ACC112 (cell line): ENCODE measurements around the gene PITX2.

Source experiments
- H2AFZ ChIP-seq: fragments of 200-600 bp; sonication (generic); one replicate; pipeline ENCODE4 v1.6.0; 2017; ENCODE audit warnings: antibody characterized with exemption, low read length; ENCODE audit not compliant: unreplicated experiment
- H3K27ac ChIP-seq: fragments of 200-600 bp; sonication (generic); 2 replicates; pipeline ENCODE4 v1.5.1; 2014; ENCODE audit warnings: low read depth, mild to moderate bottlenecking, antibody characterized with exemption, low read length, moderate library complexity
- H3K27me3 ChIP-seq: fragments of 200-600 bp; sonication (generic); 2 replicates; pipeline ENCODE4 v1.6.1; 2014; ENCODE audit warnings: mild to moderate bottlenecking, antibody characterized with exemption, low read length, moderate library complexity, mixed read lengths; ENCODE audit not compliant: insufficient read depth
- H3K36me3 ChIP-seq: fragments of 200-600 bp; sonication (generic); 2 replicates; pipeline ENCODE4 v1.6.1; 2016; ENCODE audit warnings: mild to moderate bottlenecking, antibody characterized with exemption, low read length, moderate library complexity, mixed read lengths; ENCODE audit not compliant: insufficient read depth
- H3K4me1 ChIP-seq: fragments of 200-600 bp; sonication (generic); one replicate; pipeline ENCODE4 v1.6.1; 2016; ENCODE audit warnings: low read length, mixed read lengths; ENCODE audit not compliant: insufficient read depth, unreplicated experiment, control insufficient read depth
- H3K4me3 ChIP-seq: fragments of 200-600 bp; sonication (generic); 2 replicates; pipeline ENCODE4 v1.5.1; 2014; ENCODE audit warnings: mild to moderate bottlenecking, low read depth, low read length
- H3K79me2 ChIP-seq: fragments of 200-600 bp; sonication (generic); one replicate; pipeline ENCODE4 v1.6.0; 2016; ENCODE audit warnings: low read length; ENCODE audit not compliant: control insufficient read depth, unreplicated experiment, insufficient read depth

The PITX2 gene

DNA sequence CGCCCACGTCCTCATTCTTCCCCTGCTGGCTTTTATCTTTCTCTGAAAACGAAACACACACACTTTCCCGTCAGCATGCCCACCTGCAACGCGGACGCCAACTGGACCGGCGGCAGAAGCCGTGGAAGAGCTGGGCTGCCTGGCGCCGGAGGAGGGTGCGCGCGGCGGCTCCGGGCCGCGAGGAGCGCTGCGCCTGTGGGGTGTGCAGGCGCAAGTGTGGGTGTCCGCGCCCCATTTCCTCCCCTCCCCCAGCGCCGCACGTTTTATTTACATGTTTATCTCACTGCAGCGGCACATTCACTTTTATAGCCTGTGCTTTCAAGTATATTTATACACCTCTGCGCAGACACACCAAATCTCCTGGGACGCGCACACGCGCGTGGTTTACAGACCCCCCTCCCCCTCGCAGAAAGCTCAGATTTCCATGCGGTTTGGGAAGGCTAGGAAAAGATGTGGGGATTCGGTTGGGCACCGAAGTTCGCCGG lies 1.5 kb downstream of the PITX2 start:
- Histone ChIP-seq H3K27me3 (peaks cover 100% of the 10 kb centered on the region), H2AFZ (no peak overlapping the region), H3K4me1 (no peaks in the 10 kb centered on the region), H3K27ac (no peak overlapping the region), H3K79me2 (no peaks in the 10 kb centered on the region), H3K36me3 (no peaks in the 10 kb centered on the region), H3K4me3 (peak overlapping the region; percentile 55; the same call in 1 of the 2 replicates)

DNA sequence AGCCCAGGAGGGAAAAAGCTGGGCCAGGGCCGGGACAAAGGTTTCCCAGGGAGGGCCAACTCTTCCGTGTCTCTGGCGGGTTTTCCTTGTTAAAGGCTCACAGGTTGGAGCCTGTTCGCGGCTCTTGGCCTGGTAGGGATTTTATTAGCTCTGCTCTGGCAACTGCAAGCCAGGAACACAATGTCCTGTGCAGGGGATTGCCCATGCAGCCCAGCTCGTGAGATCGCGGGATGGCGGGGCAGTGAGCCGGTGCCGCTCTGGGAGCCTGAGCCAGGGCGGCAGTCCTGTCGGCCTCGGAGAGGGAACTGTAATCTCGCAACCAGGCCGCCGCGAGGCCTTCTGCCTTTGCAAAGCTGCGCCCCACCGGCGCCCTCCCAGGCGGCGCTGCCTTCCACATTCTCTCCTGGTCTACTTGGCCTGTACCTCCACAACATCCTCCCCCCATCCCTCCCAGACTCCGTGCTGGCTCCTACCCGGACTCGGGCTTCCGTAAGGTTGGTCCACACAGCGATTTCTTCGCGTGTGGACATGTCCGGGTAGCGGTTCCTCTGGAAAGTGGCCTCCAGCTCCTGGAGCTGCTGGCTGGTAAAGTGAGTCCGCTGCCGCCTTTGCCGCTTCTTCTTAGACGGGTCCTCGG lies 2.1 kb downstream of the PITX2 start:
- Histone ChIP-seq H3K36me3 (no peaks in the 10 kb centered on the region), H3K4me1 (no peaks in the 10 kb centered on the region), H3K27ac (no peak overlapping the region), H3K79me2 (no peaks in the 10 kb centered on the region), H3K4me3 (no peak overlapping the region; the same call in 1 of the 2 replicates), H3K27me3 (peaks cover 100% of the 10 kb centered on the region), H2AFZ (no peak overlapping the region)

DNA sequence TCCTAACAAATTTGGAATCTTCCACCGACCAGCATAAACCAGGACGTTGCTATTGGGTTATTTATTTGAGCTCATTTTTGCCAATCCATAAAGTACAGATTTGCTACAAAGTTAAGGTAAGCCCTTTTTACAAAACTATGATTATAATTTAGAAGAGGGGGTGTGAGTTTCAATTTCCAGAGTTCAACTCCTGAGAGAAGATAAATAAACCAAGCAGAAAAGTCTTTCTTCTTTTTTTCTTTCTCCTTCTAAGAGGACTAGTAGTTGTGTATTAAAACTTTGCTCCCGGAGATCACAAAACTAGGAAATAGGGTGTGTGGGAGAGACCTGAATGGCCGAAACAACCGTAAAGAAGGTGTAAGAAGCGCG lies 2.6 kb downstream of the PITX2 start:
- H3K27me3 ChIP-seq = peaks cover 100% of the 10 kb centered on the region
- H3K4me3 ChIP-seq = no peak overlapping the region
- no peaks in the 10 kb centered on the region for H3K4me1 ChIP-seq
- H3K79me2 ChIP-seq = no peaks in the 10 kb centered on the region
- no peak overlapping the region for H2AFZ ChIP-seq
- no peaks in the 10 kb centered on the region for H3K36me3 ChIP-seq
- no peak overlapping the region for H3K27ac ChIP-seq

DNA sequence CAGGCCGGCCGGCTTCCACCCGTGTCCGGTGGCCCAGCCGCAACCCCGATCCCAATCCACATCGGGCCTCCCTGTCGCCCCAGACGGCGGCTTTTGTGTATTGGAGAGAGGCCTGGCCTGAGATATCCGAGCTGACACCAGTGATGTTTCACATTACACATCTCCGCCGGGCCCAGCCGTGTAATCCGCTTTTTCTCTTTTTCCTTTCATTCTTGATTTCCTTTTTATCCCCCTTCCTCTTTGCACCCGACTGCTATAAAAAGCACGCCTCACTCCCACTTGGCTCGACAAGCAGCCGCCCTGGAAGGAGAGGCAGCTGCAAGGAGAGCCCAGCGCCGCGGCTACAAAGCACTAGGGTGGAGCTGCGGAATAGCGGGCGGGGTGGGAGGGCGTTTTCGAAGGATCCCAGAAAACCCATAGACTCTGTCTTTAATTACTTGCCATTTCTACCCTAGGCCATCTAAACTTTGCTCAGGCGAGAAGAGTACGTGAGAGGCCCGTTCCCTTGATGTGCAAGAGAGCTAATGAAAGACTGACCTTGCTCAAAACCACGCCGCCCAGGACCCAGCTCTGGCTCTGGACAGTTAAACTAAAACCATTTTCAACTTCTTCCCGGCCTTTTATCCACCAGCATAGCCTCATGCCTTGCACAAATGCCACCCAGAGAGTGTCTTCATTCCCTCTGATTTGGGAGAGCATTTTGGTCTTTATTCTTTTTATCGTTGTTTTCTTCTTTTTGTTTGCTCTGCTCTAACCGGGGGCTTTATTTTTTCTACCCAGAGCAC lies 3.2 kb downstream of the PITX2 start:
- Histone ChIP-seq H3K4me3 (no peak overlapping the region), H3K79me2 (no peaks in the 10 kb centered on the region), H2AFZ (no peak overlapping the region), H3K36me3 (no peaks in the 10 kb centered on the region), H3K27me3 (peaks cover 100% of the 10 kb centered on the region), H3K27ac (no peak overlapping the region), H3K4me1 (no peaks in the 10 kb centered on the region)

DNA sequence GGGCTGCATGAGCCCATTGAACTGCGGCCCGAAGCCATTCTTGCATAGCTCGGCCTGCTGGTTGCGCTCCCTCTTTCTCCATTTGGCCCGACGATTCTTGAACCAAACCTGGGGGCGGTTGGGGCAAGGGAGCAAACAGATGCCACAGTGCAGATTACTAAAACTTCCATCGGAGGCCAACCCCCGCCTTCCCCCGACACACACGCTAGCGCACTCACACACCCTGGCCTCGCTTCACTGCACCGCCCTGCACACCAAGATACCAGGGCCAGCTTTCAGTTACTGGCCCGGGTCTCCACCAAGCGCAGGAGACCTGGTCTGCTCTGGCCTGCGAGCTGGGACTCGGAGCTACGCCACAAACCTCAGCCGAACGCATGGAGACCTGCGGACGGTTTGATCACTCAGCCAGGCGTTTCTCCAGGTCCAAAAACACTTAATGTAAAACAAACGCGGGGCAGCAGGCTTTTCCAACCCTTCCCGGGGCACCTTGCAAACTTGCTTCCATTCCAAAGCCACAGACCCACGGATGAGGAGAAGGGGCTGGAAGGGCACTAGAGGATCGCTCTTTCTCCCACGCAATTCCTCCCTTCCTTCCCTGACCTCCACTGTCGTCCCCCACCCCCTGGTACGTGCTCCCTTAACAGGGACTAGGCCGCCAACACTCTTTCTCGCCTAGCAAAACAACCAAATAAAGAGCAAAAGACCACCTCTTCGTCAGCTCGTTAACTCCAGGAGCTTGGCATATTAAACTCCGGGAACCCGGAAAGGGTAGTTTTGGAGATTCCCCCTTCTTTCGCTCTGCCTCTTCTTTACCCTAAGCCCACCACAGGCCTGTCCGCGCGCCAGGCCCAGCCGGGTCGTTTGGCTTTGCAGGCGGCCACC lies 4.1 kb downstream of the PITX2 start:
- no peak overlapping the region for H3K27ac ChIP-seq
- H3K27me3 ChIP-seq = peaks cover 100% of the 10 kb centered on the region
- no peaks in the 10 kb centered on the region for H3K36me3 ChIP-seq
- H3K4me1 ChIP-seq = no peaks in the 10 kb centered on the region
- H3K4me3 ChIP-seq = no peak overlapping the region
- no peak overlapping the region for H2AFZ ChIP-seq
- H3K79me2 ChIP-seq = no peaks in the 10 kb centered on the region

DNA sequence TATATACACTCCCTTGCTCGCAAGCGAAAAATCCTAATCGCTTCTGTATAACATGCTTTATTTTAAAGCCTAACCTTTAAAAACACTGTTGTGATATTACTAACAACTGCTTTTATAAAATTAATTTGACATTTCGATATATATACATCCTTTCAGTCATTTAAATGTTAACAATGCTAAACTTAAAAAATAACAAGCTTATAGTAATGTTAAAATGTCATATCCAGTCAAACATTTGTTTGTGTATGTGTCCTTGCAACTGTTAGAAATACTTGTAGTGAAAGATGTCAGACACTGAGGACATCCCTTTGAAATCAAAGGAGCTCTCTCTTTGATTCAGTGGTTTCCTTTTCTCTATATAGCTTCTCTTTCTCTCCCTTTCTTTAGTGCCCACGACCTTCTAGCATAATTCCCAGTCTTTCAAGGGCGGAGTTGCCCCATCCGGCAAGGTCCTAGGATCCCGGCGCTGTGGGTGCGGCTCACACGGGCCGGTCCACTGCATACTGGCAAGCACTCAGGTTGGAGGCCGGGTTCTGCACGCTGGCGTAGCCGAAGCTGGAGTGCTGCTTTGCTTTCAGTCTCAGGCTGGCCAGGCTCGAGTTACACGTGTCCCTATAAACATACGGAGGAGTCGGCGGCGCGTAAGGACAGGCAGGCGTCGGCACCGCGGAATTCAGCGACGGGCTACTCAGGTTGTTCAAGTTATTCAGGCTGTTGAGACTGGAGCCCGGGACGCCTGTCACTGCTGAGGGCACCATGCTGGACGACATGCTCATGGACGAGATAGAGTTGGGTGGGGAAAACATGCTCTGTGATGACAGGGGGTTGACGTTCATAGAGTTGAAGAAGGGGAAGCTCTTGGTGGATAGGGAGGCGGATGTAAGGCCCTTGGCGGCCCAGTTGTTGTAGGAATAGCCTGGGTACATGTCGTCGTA lies 5.0 kb downstream of the PITX2 start:
- Histone ChIP-seq H3K4me1 (no peaks in the 10 kb centered on the region), H3K27ac (no peak overlapping the region), H3K4me3 (no peak overlapping the region), H3K27me3 (peaks cover 100% of the 10 kb centered on the region), H3K36me3 (no peaks in the 10 kb centered on the region), H3K79me2 (no peaks in the 10 kb centered on the region), H2AFZ (no peak overlapping the region)

DNA sequence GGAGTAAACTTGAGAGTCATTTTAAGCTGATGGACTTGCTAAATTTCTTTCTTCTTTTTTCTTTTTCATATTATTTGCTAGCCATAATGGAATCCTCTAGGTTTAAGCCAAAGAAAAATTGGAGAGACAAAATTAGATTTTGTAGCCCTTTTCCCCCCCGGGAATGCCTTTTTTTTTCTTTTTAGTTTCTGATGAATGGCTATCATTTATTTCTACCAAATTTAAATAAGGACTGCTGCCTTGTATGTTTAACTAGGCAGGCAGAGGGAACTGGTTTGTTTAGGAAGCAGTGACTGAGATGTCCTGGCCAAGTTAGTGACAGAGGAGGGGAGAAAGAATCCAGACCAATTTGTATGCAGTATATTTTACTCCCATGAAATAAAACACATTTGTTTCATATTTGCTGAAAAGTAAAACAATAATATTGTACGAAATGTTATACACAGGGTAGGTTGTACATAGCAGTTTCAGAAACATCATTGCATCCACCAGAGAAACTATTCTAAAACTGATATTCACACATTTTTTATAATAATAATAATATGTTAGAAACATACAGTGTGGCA lies 5.7 kb downstream of the PITX2 start:
- H3K27ac ChIP-seq = no peak overlapping the region
- H3K36me3 ChIP-seq = no peaks in the 10 kb centered on the region
- no peaks in the 10 kb centered on the region for H3K79me2 ChIP-seq
- peaks cover 100% of the 10 kb centered on the region for H3K27me3 ChIP-seq
- H3K4me1 ChIP-seq = no peaks in the 10 kb centered on the region
- H3K4me3 ChIP-seq = no peak overlapping the region
- no peak overlapping the region for H2AFZ ChIP-seq

DNA sequence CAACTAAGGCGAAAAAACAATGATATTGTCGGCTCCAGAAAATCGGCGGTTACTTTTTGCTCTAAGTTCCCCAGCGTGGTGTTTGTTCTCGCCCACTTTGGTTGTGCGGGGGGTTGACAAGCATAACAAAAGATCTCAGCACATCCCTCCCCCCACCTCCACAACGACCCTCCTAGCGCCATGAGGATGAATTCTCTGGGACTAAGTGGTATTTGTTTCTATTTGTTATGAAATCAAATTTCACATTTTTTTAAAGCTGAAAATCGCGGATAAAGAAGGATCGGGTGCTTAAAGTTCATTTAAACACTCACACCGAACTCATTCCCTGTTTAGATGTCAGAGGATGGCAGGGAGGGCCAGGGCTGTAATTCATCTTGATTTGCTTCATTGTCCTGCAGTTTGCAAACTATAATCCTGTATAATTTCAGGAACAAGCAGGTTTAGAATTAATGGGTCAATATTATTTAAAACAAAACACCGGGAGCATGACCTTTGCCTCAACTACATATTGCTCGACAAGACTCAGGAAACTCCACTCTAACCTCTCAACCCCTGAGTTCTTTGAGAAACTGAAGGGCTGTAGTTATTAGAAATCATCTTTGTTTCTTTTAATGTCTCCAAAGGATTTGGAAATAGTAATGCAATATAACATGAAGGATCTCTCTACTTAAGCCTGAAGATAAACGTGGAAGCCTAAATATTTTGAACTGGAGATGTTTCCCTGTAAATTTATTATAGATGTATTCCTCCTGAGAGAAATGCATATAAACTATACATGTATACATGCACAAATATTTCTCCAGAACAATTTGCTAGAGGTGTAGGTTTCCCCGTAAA lies 6.4 kb downstream of the PITX2 start:
- no peaks in the 10 kb centered on the region for H3K79me2 ChIP-seq
- H3K4me1 ChIP-seq = no peaks in the 10 kb centered on the region
- H2AFZ ChIP-seq = no peak overlapping the region
- H3K4me3 ChIP-seq = no peak overlapping the region
- no peaks in the 10 kb centered on the region for H3K36me3 ChIP-seq
- peaks cover 100% of the 10 kb centered on the region for H3K27me3 ChIP-seq
- H3K27ac ChIP-seq = no peak overlapping the region
